GM19467 (cell line): ENCODE data around the gene CTSW.
"Not testable (repeated sequence)": the region's sequence is repeated elsewhere in the genome, so short reads cannot be mapped to it uniquely, and the experiment has no call there.

ENCODE experiments used
- ATAC-seq: cut with Tn5 transposase; IDR thresholded peaks from one replicate; pipeline ENCODE4 v1.9.1; 2021; ENCODE audit warnings: mild to moderate bottlenecking, moderate library complexity; ENCODE audit not compliant: unreplicated experiment

The CTSW gene

DNA sequence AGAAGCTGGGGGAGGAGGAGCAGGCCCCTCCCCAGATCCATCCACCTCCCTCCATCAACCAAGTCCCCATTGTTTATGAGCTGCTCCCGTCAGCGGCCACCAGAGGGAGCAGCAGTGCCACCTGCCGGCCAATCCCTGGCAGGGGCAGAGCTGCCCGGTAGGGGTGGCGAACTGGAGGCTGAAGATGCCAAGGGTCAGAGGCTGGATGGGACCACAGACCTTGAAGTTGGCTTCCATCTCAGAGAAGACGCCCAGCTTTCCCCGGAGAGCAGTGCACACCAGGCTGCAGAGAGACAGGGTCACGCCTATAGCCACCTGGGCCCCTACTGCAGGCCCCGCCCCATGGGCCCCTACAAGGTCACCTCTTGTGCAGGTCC lies 5.1 kb downstream of the CTSW start:
- ATAC-seq, result no peak

DNA sequence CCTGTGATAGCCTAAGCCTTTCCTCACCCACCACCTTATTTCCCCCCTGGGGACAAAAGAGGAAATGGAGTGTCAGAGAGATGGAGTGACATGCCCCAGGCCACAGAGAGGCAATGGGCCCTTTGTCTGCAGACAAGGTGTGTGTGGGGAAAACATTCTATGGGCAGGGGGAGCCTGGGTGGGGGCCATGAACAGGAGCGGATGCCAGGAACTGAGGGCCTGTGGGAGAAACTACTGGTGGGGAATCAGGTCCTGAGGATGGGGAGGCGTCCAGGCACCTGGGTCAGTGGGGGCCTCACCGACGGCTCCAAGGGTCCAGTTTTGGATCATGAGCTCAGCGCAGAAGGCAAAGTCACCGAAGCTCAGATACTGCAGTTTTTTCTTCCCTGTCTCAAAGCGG lies 5.6 kb downstream of the CTSW start:
- no peak for ATAC-seq

GRCh38 chr11:65885808-65886536 lies 6.3 kb downstream of the CTSW start:
- ATAC-seq, result no peak

GRCh38 chr11:65886826-65887722 lies 7.4 kb downstream of the CTSW start:
- ATAC-seq, result no peak

DNA sequence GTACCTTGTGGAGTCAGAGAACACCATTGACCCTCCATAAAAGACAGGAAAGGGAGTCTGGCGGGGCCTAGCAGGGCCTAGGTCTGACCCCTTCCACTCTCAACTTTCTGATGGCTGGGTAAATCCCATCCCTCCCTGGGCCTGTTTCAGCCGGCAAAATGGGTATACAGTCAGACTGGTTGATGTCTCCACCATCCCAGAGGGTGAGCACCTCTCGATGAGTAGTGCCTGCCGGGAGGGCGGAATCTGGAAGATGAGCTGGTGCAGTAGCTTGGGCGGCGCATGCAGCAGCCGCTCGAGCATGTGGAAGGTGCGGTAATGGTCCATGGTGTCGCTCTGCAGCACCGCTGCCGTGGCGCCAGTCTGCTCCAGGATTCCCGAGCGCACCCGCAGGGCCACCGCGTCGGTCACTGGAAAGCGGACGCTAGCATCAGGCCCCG lies 8.1 kb downstream of the CTSW start:
- no peak for ATAC-seq

- ATAC-seq, result peak; percentile 40
Measured at GRCh38 chr11:65888163-65888814, 8.7 kb downstream of the CTSW start, which contains the start of gene FIBP. Gene FIBP (minus strand): TSS chr11:65888471. CDS start chr11:65888418, 53 bp downstream.

DNA sequence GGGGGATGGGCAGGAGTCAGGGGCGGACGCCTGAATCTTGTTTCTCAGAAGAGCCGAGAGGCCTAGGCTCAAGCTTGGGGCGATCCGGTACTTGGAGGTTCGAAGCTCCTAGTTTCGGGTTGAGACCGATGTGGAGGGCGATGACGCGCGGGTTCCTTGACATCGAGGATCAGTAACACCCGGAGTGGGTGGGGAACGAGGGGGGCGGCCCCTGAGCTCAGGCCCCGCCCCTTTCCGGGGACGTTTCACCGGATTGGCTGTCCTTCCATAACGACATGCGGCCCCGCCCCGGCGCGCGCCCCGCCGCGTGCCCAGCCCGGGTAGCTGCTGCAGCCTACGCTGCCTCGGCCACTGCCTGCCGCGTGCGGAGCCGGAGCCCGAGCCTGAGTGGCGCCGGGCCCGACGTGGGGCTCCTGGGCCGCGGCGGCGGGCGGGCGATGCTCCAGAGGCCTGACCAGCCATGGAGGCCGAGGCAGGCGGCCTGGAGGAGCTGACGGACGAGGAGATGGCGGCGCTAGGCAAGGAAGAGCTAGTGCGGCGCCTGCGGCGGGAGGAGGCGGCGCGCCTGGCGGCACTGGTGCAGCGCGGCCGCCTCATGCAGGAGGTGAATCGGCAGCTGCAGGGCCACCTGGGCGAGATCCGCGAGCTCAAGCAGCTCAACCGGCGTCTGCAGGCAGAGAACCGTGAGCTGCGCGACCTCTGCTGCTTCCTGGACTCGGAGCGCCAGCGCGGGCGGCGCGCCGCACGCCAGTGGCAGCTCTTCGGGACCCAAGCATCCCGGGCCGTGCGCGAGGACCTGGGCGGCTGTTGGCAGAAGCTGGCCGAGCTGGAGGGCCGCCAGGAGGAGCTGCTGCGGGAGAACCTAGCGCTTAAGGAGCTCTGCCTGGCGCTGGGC lies 10.9 kb downstream of the CTSW start, which contains the start of gene CCDC85B:
CCDC85B (plus strand) TSS at position 350 of the 895 bp plus-strand sequence; CDS start at position 461, 111 bp downstream.
- ATAC-seq, result peak; percentile 55

DNA sequence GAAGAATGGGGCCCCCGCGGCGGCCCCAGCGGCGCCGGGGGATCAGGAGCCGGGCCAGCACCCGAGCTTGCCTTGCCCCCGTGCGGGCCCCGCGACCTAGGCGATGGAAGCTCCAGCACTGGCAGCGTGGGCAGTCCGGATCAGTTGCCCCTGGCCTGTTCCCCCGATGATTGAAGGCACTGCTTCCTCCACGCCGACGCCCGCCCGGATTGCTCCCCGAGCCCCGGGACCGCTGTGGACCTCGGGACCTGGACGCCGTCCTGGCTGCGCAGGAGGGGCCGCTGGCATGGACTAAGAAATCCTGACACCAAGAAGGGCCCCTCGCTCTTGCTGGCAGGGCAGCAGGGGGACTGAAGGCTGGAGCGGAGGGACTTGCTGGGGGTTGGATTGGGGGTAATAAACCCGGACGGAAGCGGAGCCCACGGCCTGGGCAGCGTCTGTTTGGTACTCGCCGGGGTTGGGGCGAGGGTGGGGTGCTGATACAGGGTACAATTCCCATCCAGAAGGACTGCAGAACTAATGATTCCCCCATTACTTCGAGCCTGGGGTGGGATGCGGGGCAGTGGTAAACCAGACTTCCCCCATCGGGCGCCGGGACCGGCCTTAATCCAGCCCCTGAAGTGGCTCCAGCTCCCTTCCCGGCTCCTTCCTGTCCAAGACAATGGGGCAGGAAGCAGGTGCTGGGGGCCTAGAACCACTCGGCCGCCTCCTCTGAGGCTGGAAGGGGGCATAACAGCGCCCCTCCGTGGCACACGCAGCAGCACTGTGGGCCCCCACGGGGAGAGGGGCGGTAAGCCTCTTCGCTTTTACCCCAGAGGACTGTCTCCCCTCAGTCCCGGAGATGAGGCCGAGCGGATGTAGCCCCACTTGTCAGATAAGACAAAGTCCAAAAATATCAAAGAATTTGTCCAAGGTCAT lies 11.8 kb downstream of the CTSW start:
- no peak for ATAC-seq

- not testable (repeated sequence) for ATAC-seq
Measured at GRCh38 chr11:65892137-65892540, 12.5 kb downstream of the CTSW start.

DNA sequence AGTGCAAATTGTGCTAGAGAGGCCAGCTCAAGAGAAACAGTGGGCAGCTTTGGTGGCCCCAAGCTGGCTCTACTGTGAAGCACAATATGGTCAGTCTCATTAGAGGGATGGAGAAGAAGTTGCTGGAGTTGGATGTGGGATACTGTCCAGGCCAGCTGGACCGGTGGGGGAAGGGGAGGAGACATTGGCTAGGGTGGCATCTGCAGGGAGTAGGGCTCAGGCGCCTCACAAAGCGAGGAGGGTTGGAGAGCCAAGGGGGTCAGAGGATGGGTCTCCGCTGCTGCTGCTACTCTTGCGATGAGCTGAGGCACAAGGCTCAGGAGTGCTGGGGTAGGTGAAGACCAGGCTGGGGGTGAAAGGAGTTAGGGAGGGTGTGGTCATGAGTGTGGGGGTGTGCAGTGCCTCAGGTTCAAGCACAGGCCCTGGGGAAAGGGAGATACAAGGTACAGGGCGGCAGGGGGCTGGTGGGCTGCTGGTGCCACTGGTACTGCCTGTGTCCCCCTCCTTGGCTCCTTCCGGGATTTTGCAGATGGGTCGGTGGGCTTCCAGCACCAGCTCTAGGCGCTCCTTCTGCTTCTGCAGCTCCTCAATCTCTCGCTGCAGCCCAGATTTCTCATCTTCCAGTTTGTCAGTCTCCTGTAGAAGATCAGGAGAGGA lies 13.2 kb downstream of the CTSW start:
- ATAC-seq, result no peak

DNA sequence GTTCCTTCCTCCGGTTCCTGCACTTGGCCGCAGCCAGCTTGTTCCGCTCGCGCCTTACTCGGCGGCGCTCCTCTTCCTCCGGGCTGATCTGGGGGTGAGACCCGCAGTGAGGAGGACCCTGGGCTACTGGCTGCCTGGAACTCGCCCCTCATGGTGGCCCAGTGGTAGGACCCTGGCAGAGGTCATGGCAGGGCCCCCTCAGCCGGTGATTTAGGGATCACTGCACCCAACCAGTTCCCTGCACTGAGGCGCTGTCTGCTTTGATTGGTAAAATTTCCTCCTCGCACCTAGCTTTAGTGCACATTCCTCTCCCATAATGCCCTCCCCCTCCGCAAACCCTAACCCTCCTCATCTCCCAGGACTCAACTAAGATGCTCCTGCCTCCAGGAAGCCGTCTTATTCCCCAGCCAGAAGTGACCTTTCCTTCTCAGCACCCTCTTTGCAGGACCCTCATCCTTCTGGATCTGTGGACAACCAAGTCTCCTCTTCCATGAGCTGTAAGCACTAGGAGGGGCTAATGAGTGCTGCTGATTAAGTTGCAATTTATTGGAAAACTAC lies 14.5 kb downstream of the CTSW start:
- no peak for ATAC-seq

GRCh38 chr11:65895482-65895981 lies 15.9 kb downstream of the CTSW start:
- no peak for ATAC-seq

- ATAC-seq, result no peak
Measured at GRCh38 chr11:65896034-65896999, 16.7 kb downstream of the CTSW start.

GRCh38 chr11:65897020-65897471 lies 17.4 kb downstream of the CTSW start:
- ATAC-seq, result no peak

DNA sequence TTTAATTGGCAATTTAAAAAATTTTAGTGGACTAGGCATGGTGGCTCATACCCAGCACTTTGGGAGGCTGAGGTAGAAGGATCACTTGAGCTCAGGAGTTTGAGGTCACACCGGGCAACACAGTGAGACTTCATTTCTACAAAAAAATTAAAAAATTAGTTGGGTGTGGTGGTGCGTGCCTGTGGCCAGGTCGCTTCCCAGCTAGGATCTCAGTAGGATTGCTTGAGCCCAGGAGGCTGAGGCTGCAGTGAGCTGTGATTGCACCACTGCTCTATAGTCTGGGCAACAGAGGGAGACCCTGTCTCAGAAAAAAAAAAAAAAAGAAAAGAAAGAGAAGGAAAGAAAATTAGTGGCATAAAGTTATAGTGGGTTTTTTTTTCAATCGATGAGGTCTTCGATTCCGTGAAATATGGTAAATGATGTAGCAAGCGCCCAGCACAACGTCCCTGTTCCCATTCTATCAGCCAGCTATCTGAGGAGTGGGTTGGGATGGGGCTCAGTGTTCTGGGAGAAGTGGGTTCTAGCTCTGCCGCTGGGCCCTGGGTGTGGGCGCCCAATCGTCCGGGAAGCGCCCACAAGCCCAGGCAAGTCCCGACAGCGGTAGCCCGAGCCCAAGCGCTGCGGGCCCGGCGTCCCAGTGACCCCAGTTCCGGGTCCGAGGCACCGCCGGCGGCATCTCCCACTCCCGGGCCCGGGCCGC lies 19.2 kb downstream of the CTSW start:
- ATAC-seq, result no peak

DNA sequence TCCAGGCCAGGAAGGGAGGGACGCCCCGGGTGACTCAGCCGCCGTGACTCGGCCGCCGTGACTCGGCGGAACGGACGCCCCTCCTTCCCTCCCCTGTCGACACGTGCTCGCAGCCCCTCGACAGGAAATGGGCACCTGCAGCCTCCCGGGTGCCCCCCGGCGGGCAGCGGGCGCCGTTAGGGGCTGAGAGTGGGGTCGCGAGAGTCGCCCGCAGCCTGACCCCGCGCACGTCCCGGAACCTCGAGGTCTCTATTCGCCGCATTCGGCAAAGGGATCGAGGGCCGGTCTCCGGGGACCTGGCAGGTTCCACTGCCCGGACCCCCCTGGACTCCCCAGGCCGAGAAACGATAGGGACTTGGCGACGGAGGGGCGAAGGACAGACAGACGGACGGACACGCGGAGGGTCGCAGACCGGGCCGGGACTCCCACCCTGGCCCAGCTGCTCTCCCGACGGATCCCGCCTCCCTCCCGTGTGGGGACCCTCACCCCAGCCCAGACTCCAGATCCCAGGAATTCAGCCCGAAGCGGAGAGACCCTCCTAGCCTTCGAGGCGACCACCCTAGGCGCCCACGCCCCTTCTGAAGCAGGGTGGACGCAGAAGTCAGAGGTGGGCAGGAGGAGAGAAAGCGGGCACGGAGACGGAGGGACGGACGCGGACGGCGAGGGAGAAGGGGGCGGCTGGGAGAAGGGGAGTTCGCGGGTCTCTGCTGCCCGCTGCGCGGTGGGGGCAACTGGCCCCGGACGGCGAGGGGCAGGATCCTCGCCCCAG lies 19.9 kb downstream of the CTSW start:
- ATAC-seq, result no peak
